ENCODE data around the gene EYA2. TPM values are rescaled to one million over a fixed set of nuclear protein-coding genes. Genes with fewer than 3 reads are reported as not detected.
A peak's percentile ranks its signal among the peaks of the same experiment; 100 is the strongest.

The EYA2 gene
- total RNA-seq, 1 experiment from 2014 or later: not detected

- in situ Hi-C loops (cut with HindIII; ENCODE audit: low pct_unique_long_range_greater_than_20kb, low sequenced_read_pairs): no loop called here
- no peak for DNase-seq (ENCODE audit: low read depth)
Measured at GRCh38 chr20:46893877-46894578, 615 bp upstream of the EYA2 start.

- in situ Hi-C loops (cut with HindIII; ENCODE audit: low pct_unique_long_range_greater_than_20kb, low sequenced_read_pairs): no loop called here
- DNase-seq (ENCODE audit: low read depth): peak; percentile 8
Measured at GRCh38 chr20:46894971-46895905, 595 bp downstream of the EYA2 start.

- in situ Hi-C loops (cut with HindIII; ENCODE audit: low pct_unique_long_range_greater_than_20kb, low sequenced_read_pairs): no loop called here
- no peak for DNase-seq (ENCODE audit: low read depth)
Measured at GRCh38 chr20:46895906-46896242, 1.2 kb downstream of the EYA2 start.

- in situ Hi-C loops (cut with HindIII; ENCODE audit: low pct_unique_long_range_greater_than_20kb, low sequenced_read_pairs): no loop called here
Measured at GRCh38 chr20:46897328-46897880, 2.8 kb downstream of the EYA2 start.

GRCh38 chr20:46898423-46898822 lies 3.8 kb downstream of the EYA2 start:
- in situ Hi-C loops (cut with HindIII; ENCODE audit: low pct_unique_long_range_greater_than_20kb, low sequenced_read_pairs): no loop called here
- no peak for DNase-seq (ENCODE audit: low read depth)

More at GRCh38 chr20:46897328-46897880, 2.8 kb downstream of the EYA2 start:
- no peak for DNase-seq (ENCODE audit: low read depth)

- in situ Hi-C loops (cut with HindIII; ENCODE audit: low pct_unique_long_range_greater_than_20kb, low sequenced_read_pairs): no loop called here
Measured at GRCh38 chr20:46899621-46900020, 5.0 kb downstream of the EYA2 start.

GRCh38 chr20:46900086-46900485 lies 5.4 kb downstream of the EYA2 start:
- no peak for DNase-seq (ENCODE audit: low read depth)
- in situ Hi-C loops (cut with HindIII; ENCODE audit: low pct_unique_long_range_greater_than_20kb, low sequenced_read_pairs): no loop called here

More at GRCh38 chr20:46899621-46900020, 5.0 kb downstream of the EYA2 start:
- no peak for DNase-seq (ENCODE audit: low read depth)

DNA sequence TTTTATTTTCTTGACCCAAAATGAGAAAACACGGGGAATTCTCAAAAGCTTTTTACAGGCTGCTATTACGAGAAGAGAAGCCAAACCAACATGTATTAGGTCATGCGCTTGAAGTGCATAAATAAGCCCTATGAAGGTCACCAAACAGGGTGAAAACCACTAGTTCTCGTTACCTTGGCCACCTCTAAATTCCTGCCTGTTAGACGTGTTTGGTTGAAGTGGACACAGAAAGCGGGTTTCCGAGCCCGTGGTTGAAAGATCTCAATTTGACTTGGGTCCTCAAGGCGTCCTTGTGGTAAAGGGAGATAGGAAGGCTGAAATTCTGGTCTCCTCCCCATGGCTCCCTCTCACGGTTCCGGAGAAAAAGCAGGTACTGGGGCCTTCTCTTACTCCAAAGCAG lies 6.2 kb downstream of the EYA2 start:
- in situ Hi-C loops (cut with HindIII; ENCODE audit: low pct_unique_long_range_greater_than_20kb, low sequenced_read_pairs): no loop called here
- no peak for DNase-seq (ENCODE audit: low read depth)

- in situ Hi-C loops (cut with HindIII; ENCODE audit: low pct_unique_long_range_greater_than_20kb, low sequenced_read_pairs): no loop called here
- DNase-seq (ENCODE audit: low read depth): no peak
Measured at GRCh38 chr20:46901638-46902037, 7.0 kb downstream of the EYA2 start.

GRCh38 chr20:46903256-46903655 lies 8.6 kb downstream of the EYA2 start:
- no peak for DNase-seq (ENCODE audit: low read depth)
- in situ Hi-C loops (cut with HindIII; ENCODE audit: low pct_unique_long_range_greater_than_20kb, low sequenced_read_pairs): no loop called here

DNA sequence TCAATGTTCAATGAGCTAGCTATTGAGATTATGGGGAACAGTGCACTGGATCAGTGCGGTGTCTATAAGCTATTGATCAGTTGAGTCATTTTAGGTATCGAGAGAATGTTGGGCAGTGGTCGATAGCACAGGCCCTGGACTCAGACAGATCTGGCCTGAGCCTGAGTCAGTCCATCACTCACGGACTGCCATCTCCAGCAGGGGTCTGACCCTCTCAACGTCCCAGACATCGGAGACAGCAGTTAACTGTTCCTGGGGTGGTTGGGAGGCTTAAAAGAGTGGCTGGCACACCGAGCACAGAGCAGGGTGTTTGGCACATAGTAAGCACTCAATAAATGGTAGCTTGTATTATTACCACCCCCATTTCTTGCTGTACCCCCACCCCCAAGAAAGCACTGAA lies 9.3 kb downstream of the EYA2 start:
- no peak for DNase-seq (ENCODE audit: low read depth)
- in situ Hi-C loops (cut with HindIII; ENCODE audit: low pct_unique_long_range_greater_than_20kb, low sequenced_read_pairs): no loop called here

- DNase-seq (ENCODE audit: low read depth): no peak
- in situ Hi-C loops (cut with HindIII; ENCODE audit: low pct_unique_long_range_greater_than_20kb, low sequenced_read_pairs): no loop called here
Measured at GRCh38 chr20:46905364-46906125, 10.9 kb downstream of the EYA2 start.

DNA sequence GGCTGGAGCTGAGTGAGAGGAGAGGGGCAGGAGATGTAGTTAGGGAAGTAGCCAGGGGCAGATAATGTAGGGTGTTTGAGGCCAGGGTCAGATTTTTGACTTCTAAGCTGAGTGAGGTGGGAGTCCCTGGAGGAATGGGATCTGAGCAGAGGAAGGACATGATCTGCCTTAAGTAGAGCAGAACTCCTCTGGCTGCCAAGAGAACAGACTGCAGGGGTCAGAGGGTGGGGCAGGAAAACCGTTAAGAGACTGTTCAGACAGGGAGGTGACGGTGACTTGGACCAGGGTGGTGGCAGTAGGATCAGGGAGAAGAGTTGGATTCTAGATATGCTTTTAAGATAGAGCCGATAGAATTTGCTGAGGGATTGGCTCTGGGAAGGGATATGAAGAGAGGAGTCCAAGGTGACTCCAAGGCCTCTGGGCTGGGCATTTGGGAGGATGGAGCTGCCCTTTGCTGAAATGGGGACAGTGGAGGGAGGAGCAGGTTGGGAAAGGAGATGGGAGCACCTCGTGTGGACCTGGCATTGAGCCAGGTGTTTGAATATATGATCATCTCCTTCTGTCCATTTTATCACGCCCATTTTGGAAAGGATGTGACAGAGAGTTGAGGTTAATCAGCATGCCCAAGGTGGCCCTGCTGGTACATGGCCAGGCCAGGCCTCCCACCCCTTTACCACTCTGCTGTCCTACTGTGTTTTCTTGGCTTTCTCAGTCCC lies 18.8 kb downstream of the EYA2 start:
- no peak for DNase-seq (ENCODE audit: low read depth)
- in situ Hi-C loops (cut with HindIII; ENCODE audit: low pct_unique_long_range_greater_than_20kb, low sequenced_read_pairs): no loop called here

DNA sequence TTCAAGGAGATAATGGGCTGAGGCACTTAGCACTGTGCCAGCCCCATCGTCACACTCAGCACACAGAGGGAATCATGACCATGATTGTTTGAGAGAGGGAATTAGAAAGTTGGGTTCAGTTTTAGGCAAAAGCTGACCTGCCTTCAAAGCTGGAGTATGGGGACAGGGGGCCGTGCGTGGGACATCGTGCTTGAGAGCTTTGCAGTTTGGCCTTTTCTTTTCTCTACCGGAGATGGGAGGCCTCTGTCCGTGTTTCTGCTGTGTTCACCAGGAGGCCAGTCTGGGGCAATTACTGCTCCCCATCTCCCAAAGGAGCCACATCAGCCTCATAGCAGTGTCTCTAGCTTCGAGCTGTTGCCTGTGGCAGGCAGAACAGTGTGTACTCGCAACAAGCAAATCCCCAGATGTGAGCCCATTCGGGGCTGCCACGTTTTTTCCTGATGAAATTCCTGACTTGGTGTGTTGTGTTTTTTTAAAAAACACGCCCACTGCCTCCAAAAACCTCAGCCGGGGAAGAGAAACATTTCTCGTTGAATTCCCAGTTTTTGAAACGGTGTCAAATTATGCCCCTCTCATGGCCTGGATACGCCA lies 20.2 kb downstream of the EYA2 start:
- no peak for DNase-seq (ENCODE audit: low read depth)

GRCh38 chr20:46915575-46916257 lies 21.1 kb downstream of the EYA2 start:
- in situ Hi-C loops (cut with HindIII; ENCODE audit: low pct_unique_long_range_greater_than_20kb, low sequenced_read_pairs): no loop called here
- DNase-seq (ENCODE audit: low read depth): no peak

More for the DNA sequence above, 20.2 kb downstream of the EYA2 start:
- in situ Hi-C loops (cut with HindIII; ENCODE audit: low pct_unique_long_range_greater_than_20kb, low sequenced_read_pairs): no loop called here

DNA sequence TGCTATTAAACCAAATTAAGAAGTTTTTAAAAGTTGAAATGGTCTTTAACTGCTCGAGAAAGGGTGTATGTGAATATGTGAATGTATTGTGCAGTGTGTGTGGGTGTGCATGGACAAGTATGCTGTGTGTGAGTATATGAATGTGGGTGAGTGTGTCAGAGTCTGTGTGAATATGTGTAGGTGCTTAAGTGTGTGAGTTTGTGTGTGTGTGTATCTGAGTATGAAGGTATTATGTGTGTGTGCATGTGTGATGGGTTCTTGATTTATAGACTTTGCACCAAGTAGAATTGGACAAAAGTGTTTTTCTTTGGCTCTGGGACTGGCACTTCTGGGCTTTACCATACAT lies 21.6 kb downstream of the EYA2 start:
- no peak for DNase-seq (ENCODE audit: low read depth)
- in situ Hi-C loops (cut with HindIII; ENCODE audit: low pct_unique_long_range_greater_than_20kb, low sequenced_read_pairs): no loop called here

- in situ Hi-C loops (cut with HindIII; ENCODE audit: low pct_unique_long_range_greater_than_20kb, low sequenced_read_pairs): no loop called here
Measured at GRCh38 chr20:46917155-46917554, 22.5 kb downstream of the EYA2 start.

More at GRCh38 chr20:46917155-46917554, 22.5 kb downstream of the EYA2 start:
- DNase-seq (ENCODE audit: low read depth): no peak
